Measurements from ENCODE around the gene XPO6.

- no peak for TF ChIP-seq GATA2 (IDR thresholded peaks at IDR 0.05; ENCODE audit: low read depth, low read length)
- TF ChIP-seq GATA3 (IDR thresholded peaks at IDR 0.05; ENCODE audit: low read depth, low read length) = no peak
Measured at GRCh38 chr16:28204204-28204603, 7.6 kb downstream of the XPO6 start.
